Mesendoderm (in vitro differentiated cells): ENCODE results near the gene MOK.

Experiments used
- DNase-seq: peaks from one replicate; pipeline ENCODE4 v3.0.0; 2013
- H2AK5ac ChIP-seq: 2 replicates; pipeline ENCODE4 v1.6.1; 2013; ENCODE audit warnings: low read length, inconsistent platforms
- H2BK120ac ChIP-seq: 2 replicates; pipeline ENCODE4 v1.6.1; 2013; ENCODE audit warnings: low read depth, mild to moderate bottlenecking, low read length, moderate library complexity, mixed read lengths
- H2BK15ac ChIP-seq: replicated peaks from 2 replicates; pipeline ENCODE4 v1.6.1; 2013; ENCODE audit warnings: low read depth, mild to moderate bottlenecking, moderate library complexity
- H2BK5ac ChIP-seq: 2 replicates; pipeline ENCODE4 v1.6.1; 2013; ENCODE audit warnings: low read length, inconsistent platforms
- H3K18ac ChIP-seq: 2 replicates; pipeline ENCODE4 v1.6.1; 2013; ENCODE audit warnings: mild to moderate bottlenecking, low read length, mixed read lengths
- H3K23ac ChIP-seq: one replicate; pipeline ENCODE4 v1.6.1; 2013; ENCODE audit warnings: low read length
- H3K27ac ChIP-seq: 2 replicates; pipeline ENCODE4 v1.5.1; 2013; ENCODE audit warnings: low read depth, mild to moderate bottlenecking, inconsistent platforms, low read length, moderate library complexity
- H3K27me3 ChIP-seq: 2 replicates; pipeline ENCODE4 v1.6.1; 2013; ENCODE audit warnings: low read length, control low read depth, mild to moderate bottlenecking, inconsistent platforms; ENCODE audit not compliant: insufficient read depth, poor library complexity
- H3K36me3 ChIP-seq: 2 replicates; pipeline ENCODE4 v1.6.1; 2013; ENCODE audit warnings: low read length, inconsistent platforms; ENCODE audit not compliant: control insufficient read depth, insufficient read depth
- H3K4ac ChIP-seq: one replicate; pipeline ENCODE4 v1.6.1; 2013; ENCODE audit warnings: low read depth, mild to moderate bottlenecking, low read length, moderate library complexity
- H3K4me1 ChIP-seq: 2 replicates; pipeline ENCODE4 v1.6.1; 2013; ENCODE audit warnings: low read depth, low read length, inconsistent platforms; ENCODE audit not compliant: control insufficient read depth
- H3K4me2 ChIP-seq: 2 replicates; pipeline ENCODE4 v1.6.1; 2013; ENCODE audit warnings: low read length
- H3K4me3 ChIP-seq: 2 replicates; pipeline ENCODE4 v1.5.1; 2013; ENCODE audit warnings: mild to moderate bottlenecking, low read length
- H3K56ac ChIP-seq: one replicate; pipeline ENCODE4 v1.6.1; 2013; ENCODE audit warnings: low read length
- H3K79me1 ChIP-seq: 2 replicates; pipeline ENCODE4 v1.6.1; 2013; ENCODE audit warnings: low read length, inconsistent platforms
- H3K79me2 ChIP-seq: 2 replicates; pipeline ENCODE4 v1.6.1; 2013; ENCODE audit warnings: mild to moderate bottlenecking, low read length; ENCODE audit not compliant: control insufficient read depth, insufficient read depth
- H3K9ac ChIP-seq: 2 replicates; pipeline ENCODE4 v1.6.1; 2013; ENCODE audit warnings: low read length, inconsistent platforms
- H4K5ac ChIP-seq: one replicate; pipeline ENCODE4 v1.6.1; 2013; ENCODE audit warnings: low read length
- H4K8ac ChIP-seq: one replicate; pipeline ENCODE4 v1.6.1; 2013; ENCODE audit warnings: low read depth, mild to moderate bottlenecking, control low read depth, low read length, moderate library complexity
- WGBS: extraction: QIAGEN DNeasy Blood & Tissue Kit; methylation state at CpG from one replicate; pipeline ENCODE4 v1.1.7; 2013; ENCODE audit warnings: low lambda C conversion rate, missing lambda C conversion rate; ENCODE audit not compliant: insufficient coverage; ENCODE audit errors: extremely low coverage; 5-methylcytosine and 5-hydroxymethylcytosine counted together

The MOK gene

GRCh38 chr14:102180248-102180998, 124.5 kb downstream of the MOK start:
- Histone ChIP-seq H3K4me2 (no peak overlapping the region), H3K23ac (no peak overlapping the region), H3K79me1 (peaks cover 27% of the 10 kb centered on the region), H3K9ac (no peak overlapping the region), H3K56ac (no peak overlapping the region), H3K36me3 (no peaks in the 10 kb centered on the region), H3K18ac (peak overlapping the region; percentile 9), H4K8ac (no peak overlapping the region), H2AK5ac (no peak overlapping the region), H2BK120ac (no peak overlapping the region), H4K5ac (no peak overlapping the region), H3K4ac (no peak overlapping the region), H3K4me1 (peaks cover 9% of the 10 kb centered on the region), H2BK15ac (no peak overlapping the region), H3K4me3 (no peak overlapping the region), H3K79me2 (peaks cover 37% of the 10 kb centered on the region), H3K27ac (no peak overlapping the region), H3K27me3 (no peaks in the 10 kb centered on the region), H2BK5ac (no peak overlapping the region)
- no CpG with 5 or more reads among the region's 7 CpGs for WGBS
- DNase-seq = no peak
